LNCaP clone FGC (cell line): ENCODE results near the gene MAPK8IP1.

Experiments
- DNase-seq: peaks from one replicate; pipeline ENCODE4 v3.0.0-alpha.2; 2011; ENCODE audit warnings: low read depth
- H3K4me3 ChIP-seq: 2 replicates; pipeline ENCODE4 v1.5.1; 2011; ENCODE audit warnings: mild to moderate bottlenecking, low read depth, low read length, control low read depth
- CTCF ChIP-seq: IDR thresholded peaks from 2 replicates; pipeline ENCODE4 v1.5.1; 2012; ENCODE audit warnings: mild to moderate bottlenecking; ENCODE audit not compliant: control insufficient read depth, insufficient read depth; ENCODE audit errors: extremely low read depth

MAPK8IP1 gene

GRCh38 chr11:45945397-45945999, 60.0 kb downstream of the MAPK8IP1 start:
- DNase-seq = no peak
- no peak for TF ChIP-seq CTCF

GRCh38 chr11:45947885-45948284, 62.4 kb downstream of the MAPK8IP1 start:
- H3K4me3 ChIP-seq = no peak overlapping the region
- TF ChIP-seq CTCF = no peak

More at GRCh38 chr11:45945397-45945999, 60.0 kb downstream of the MAPK8IP1 start:
- no peak overlapping the region for H3K4me3 ChIP-seq

GRCh38 chr11:45948356-45948755, 62.9 kb downstream of the MAPK8IP1 start:
- no peak overlapping the region for H3K4me3 ChIP-seq
- no peak for TF ChIP-seq CTCF
- DNase-seq = no peak

More at GRCh38 chr11:45947885-45948284, 62.4 kb downstream of the MAPK8IP1 start:
- no peak for DNase-seq

GRCh38 chr11:45949992-45950407, 64.5 kb downstream of the MAPK8IP1 start:
- no peak for TF ChIP-seq CTCF
- no peak overlapping the region for H3K4me3 ChIP-seq
- no peak for DNase-seq
